GM19238 (cell line): ENCODE measurements around the gene TGFBR1.

Experiments
- DNase-seq: peaks from one replicate; pipeline ENCODE4 v3.0.0; 2011; ENCODE audit warnings: low spot score; ENCODE audit not compliant: insufficient read length

TGFBR1 gene

GRCh38 chr9:99135456-99135855 is 30.5 kb downstream of the TGFBR1 start:
- DNase-seq = no peak

DNA sequence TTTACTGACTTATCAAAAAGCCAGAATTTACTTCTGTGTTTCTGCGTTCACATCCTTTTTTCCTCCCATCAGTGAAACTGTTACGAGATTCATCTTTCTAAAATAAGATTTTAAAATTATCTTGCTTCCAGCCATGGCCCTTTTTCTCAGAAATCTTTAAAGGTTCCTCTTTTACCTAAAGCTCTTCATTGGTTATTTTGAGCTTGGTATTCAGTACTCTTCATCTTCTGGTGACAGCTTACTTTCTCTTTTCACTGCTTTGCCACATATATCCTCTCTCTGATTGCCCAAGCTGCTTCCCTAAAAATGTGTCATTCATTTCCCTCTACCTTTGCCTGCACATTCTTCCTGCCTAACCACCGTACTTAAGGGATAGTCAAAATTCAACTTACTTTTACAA is 32.3 kb downstream of the TGFBR1 start:
- no peak for DNase-seq

- no peak for DNase-seq
Observed at GRCh38 chr9:99137891-99138290, 33.0 kb downstream of the TGFBR1 start.

GRCh38 chr9:99138424-99139284 is 33.7 kb downstream of the TGFBR1 start:
- DNase-seq = no peak

DNA sequence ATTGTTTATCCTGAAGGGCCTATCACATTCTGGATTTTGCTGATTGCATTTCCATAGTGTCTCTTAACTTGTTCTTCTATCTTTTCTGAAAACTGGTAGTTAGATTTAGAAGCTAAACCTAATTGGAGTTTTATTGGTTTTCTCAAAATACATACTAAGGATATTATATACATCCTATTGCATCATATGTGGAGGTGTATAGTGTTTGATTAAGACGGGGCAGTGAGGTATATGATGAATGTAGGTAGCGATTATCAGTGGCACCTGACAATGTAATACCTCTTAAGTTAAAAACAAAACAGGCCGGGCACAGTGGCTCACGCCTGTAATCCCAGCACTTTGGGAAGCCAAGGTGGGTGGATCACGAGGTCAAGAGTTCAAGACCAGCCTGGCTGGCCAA is 35.0 kb downstream of the TGFBR1 start:
- DNase-seq = no peak

DNA sequence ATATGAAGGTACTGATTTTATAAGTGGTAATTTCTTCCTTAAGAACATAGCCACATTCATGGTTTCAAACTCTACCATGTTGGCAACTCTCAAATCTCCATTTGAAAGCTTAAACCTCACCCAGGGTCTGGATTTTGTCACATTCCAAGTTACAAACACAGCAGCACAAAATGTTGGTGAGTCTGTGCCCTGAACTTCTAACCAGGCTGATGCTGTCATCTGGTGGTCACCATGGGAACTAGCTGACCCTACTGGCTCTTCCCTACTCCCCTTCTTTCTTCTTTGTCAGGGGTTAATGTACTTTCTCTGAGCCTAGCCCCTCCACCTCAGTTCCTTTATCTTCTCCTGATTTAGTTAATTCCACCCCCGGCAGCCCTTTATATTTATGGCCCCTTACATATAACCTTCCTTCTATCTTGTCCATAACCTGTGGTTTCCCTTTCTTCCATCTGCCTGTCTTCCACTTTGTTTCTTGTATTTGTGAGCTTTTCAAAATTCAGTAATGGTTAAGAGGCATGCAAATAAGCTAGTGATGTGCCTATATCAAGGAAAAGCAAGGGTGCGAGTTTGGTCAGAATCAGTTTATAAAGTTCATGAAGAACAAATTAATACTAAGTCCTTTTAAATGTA is 35.9 kb downstream of the TGFBR1 start:
- DNase-seq = peak; percentile 6

DNA sequence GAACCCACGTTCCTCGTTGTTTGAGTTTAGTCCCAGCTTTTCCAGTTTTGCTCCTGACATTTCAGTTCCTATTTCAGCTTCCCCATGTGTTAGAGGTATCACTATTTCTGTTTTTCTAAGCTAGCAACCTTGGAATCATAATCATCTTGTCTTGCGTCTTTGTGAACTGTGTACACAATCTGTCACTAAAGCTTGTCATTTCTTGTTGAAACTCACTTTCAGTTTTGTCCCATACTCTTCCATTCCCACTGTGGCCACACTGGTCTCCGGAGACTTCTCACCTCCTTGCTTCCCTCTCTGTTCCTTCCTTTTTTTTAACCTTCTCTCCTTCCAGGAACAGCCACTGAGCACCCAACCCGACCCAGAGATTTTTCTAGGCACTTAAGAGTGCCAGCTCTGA is 36.9 kb downstream of the TGFBR1 start:
- no peak for DNase-seq

- no peak for DNase-seq
Observed at GRCh38 chr9:99142275-99142674, 37.4 kb downstream of the TGFBR1 start.

DNA sequence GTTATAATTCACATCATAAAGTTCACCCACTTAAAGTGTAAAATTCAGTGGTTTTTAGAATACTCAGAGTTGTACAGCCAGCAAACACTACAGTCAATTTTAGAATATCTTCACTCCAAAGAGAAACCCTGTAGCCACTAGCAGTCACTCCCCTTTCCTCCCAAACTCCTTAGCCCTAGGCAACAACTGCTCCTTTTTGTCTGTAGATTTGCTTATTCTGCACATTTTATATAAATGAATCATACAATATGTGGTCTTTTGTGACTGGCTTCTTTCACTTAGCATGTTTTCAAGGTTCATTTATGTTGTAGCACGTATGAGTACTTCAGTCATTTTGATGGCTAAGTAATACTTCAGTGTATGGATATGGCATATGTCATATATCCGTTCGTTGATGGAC is 38.7 kb downstream of the TGFBR1 start:
- no peak for DNase-seq

DNA sequence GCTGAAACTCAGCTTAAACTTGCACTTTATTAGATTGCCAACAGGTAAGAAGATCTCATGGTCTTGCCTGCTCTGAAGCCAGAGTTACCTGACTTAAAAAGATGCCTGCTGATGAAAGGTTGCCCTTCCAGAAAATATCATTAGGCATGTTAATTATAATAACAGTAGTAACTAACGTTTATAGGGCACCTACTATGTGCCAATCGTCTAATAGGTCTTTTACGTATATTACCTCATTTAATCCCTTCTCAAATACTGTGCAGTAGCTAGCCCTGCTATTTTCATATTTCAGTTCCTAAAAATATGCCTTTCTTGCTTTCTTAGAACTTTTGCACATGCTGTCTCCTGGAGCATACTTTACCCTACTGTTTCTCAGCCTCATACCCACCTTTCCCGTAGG is 40.1 kb downstream of the TGFBR1 start:
- DNase-seq = no peak

GRCh38 chr9:99146574-99146973 is 41.7 kb downstream of the TGFBR1 start:
- DNase-seq = no peak

- DNase-seq = no peak
Observed at GRCh38 chr9:99147177-99147576, 42.3 kb downstream of the TGFBR1 start.

DNA sequence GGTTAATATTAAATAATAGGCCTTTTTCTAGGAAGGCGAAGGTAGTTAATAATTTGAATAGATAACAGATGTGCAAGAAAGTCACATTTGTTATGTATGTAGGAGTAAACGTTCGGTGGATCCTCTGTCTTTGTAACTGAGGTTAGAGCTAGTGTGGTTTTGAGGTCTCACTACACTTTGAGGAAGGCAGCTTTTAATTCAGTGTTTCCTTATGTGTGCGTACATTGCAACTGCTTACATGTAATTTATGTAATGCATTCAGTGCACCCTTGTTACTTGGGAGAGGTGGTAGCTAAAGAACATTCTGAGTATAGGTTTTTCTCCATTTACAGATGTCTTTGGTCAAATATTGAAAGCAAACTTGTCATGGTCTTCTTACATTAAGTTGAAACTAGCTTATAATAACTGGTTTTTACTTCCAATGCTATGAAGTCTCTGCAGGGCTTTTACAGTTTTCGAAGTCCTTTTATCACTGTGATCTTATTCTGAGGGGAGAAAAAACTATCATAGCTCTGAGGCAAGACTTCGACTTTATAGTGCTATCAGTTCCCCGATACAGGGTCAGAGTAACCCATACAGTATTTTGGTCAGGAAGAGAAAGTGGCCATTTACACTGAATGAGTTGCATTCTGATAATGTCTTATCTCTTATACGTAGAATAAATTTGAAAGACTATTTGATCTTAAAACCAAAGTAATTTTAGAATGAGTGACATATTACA is 45.7 kb downstream of the TGFBR1 start:
- DNase-seq = no peak

GRCh38 chr9:99154356-99154755 is 49.4 kb downstream of the TGFBR1 start:
- no peak for DNase-seq

- DNase-seq = no peak
Observed at GRCh38 chr9:99155736-99156135, 50.8 kb downstream of the TGFBR1 start.

DNA sequence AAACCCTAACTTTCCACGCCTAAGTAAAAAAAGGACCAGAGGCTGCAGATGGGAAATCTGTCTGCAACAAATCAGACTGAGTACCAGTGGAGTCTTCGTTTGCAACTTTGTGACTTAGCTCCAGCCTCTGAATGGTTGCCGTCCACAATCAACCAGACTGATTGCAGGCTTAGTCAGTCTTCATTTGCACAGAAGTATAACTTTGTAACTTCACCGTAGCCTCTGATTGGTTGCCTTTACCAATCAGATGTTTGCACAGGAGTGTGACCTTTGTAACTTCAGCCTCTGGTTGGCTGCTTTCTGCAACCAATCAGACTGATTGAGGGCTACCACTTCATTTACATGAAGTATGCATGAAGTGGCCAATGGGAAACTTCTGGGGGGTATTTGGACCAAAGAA is 53.7 kb downstream of the TGFBR1 start:
- DNase-seq = no peak

DNA sequence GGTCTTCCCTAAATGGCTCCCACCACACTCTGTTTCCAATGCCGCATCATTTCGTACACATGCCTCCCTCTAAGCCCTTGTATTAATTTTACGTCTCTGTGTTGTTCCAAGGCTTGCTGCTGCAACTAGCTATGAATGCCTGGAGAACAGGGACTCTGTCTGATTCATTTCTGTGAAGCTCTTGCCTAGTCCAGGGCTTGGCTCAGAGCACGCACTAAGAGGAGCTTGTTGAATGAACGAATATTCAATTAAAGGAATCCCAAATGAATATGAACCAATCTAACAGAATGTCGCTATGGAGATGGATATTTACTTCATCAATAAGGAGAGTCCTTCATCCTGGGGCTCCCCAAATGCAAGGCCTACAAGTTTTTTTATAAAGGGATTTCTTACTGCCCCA is 55.3 kb downstream of the TGFBR1 start:
- no peak for DNase-seq

- DNase-seq = no peak
Observed at GRCh38 chr9:99162759-99163364, 57.9 kb downstream of the TGFBR1 start.

GRCh38 chr9:99166149-99166548 is 61.2 kb downstream of the TGFBR1 start:
- DNase-seq = no peak

GRCh38 chr9:99167119-99167518 is 62.2 kb downstream of the TGFBR1 start:
- DNase-seq = no peak

- DNase-seq = no peak
Observed at GRCh38 chr9:99167694-99168093, 62.8 kb downstream of the TGFBR1 start.

GRCh38 chr9:99169086-99169485 is 64.2 kb downstream of the TGFBR1 start:
- no peak for DNase-seq
